Neuronal stem cell (in vitro differentiated cells): ENCODE data around the gene KRTAP9-3.
"Not testable (repeated sequence)": the region's sequence is repeated elsewhere in the genome, so short reads cannot be mapped to it uniquely, and the experiment has no call there.

ENCODE experiments used
- DNase-seq: peaks from one replicate; pipeline ENCODE4 v3.0.0-alpha.2; 2013; ENCODE audit warnings: low spot score
- H2AFZ ChIP-seq: one replicate; pipeline ENCODE4 v1.6.1; 2013; ENCODE audit warnings: mild to moderate bottlenecking, low read length, inconsistent platforms
- H2AK5ac ChIP-seq: 2 replicates; pipeline ENCODE4 v1.6.1; 2013; ENCODE audit warnings: low read depth, mild to moderate bottlenecking, inconsistent platforms, low read length, moderate library complexity, mixed read lengths
- H2BK120ac ChIP-seq: 2 replicates; pipeline ENCODE4 v1.6.1; 2013; ENCODE audit warnings: low read depth, mild to moderate bottlenecking, inconsistent platforms, low read length, moderate library complexity, mixed read lengths
- H2BK12ac ChIP-seq: one replicate; pipeline ENCODE4 v1.6.1; 2013; ENCODE audit warnings: low read length, inconsistent platforms
- H2BK15ac ChIP-seq: 2 replicates; pipeline ENCODE4 v1.6.1; 2013; ENCODE audit warnings: mild to moderate bottlenecking, low read length, inconsistent platforms, mixed read lengths
- H2BK5ac ChIP-seq: one replicate; pipeline ENCODE4 v1.6.1; 2013; ENCODE audit warnings: inconsistent platforms, mild to moderate bottlenecking, low read length, moderate library complexity
- H3K14ac ChIP-seq: one replicate; pipeline ENCODE4 v1.6.1; 2013; ENCODE audit warnings: low read length, inconsistent platforms
- H3K18ac ChIP-seq: 2 replicates; pipeline ENCODE4 v1.6.1; 2013; ENCODE audit warnings: low read length, inconsistent platforms
- H3K23ac ChIP-seq: 2 replicates; pipeline ENCODE4 v1.6.1; 2013; ENCODE audit warnings: low read depth, mild to moderate bottlenecking, mixed read lengths, low read length, inconsistent platforms; ENCODE audit not compliant: poor library complexity
- H3K27ac ChIP-seq: replicated peaks from 3 replicates; pipeline ENCODE4 v1.5.1; 2013; ENCODE audit warnings: low read length, inconsistent platforms
- H3K27me3 ChIP-seq, 3 experiments: 2 replicates each; pipeline ENCODE4 v1.6.1; 2013; ENCODE audit warnings: low read length in 3 of 3, mild to moderate bottlenecking in 2 of 3, inconsistent platforms in 1 of 3, low read depth in 1 of 3, mixed read lengths in 1 of 3, moderate library complexity in 1 of 3; ENCODE audit not compliant: control insufficient read depth in 3 of 3, insufficient read depth in 3 of 3
- H3K36me3 ChIP-seq, 2 donors: replicated peaks in 1 of 2; 2 replicates each; pipeline ENCODE4 v1.6.1; 2013; ENCODE audit warnings: low read length in 2 of 2; ENCODE audit not compliant: control insufficient read depth in 2 of 2, insufficient read depth in 2 of 2
- H3K4ac ChIP-seq: 2 replicates; pipeline ENCODE4 v1.6.1; 2013; ENCODE audit warnings: inconsistent platforms, mild to moderate bottlenecking, low read length, moderate library complexity
- H3K4me1 ChIP-seq, 2 donors: 1 replicate in 1 of 2; 2 replicates in 1 of 2; pipeline ENCODE4 v1.6.1; 2013; ENCODE audit warnings: low read length in 2 of 2, low read depth in 1 of 2; ENCODE audit not compliant: control insufficient read depth in 2 of 2, insufficient read depth in 1 of 2
- H3K4me2 ChIP-seq: one replicate; pipeline ENCODE4 v1.6.1; 2013; ENCODE audit warnings: mild to moderate bottlenecking, low read length, inconsistent platforms; ENCODE audit not compliant: insufficient read depth, poor library complexity, severe bottlenecking
- H3K4me3 ChIP-seq, 2 donors: 2 replicates each; pipeline ENCODE4 v1.5.1; 2013; ENCODE audit warnings: low read length in 2 of 2, mild to moderate bottlenecking in 2 of 2, inconsistent platforms in 1 of 2, moderate library complexity in 1 of 2
- H3K79me1 ChIP-seq: one replicate; pipeline ENCODE4 v1.6.1; 2013; ENCODE audit warnings: low read depth, mild to moderate bottlenecking, inconsistent platforms, low read length, moderate library complexity
- H3K9ac ChIP-seq: one replicate; pipeline ENCODE4 v1.6.1; 2013; ENCODE audit warnings: mild to moderate bottlenecking, low read depth, low read length, inconsistent platforms; ENCODE audit not compliant: poor library complexity
- H3K9me3 ChIP-seq, 2 donors: replicated peaks in 1 of 2; 2 replicates each; pipeline versions ENCODE3 to v1.6.1; 2013; ENCODE audit warnings: low read length in 2 of 2, mild to moderate bottlenecking in 2 of 2, inconsistent platforms in 1 of 2, low read depth in 1 of 2, mixed read lengths in 1 of 2, moderate library complexity in 1 of 2; ENCODE audit not compliant: control insufficient read depth in 2 of 2, insufficient read depth in 1 of 2
- H4K8ac ChIP-seq: one replicate; pipeline ENCODE4 v1.6.1; 2013; ENCODE audit warnings: low read depth, mild to moderate bottlenecking, inconsistent platforms, low read length, moderate library complexity
- H4K91ac ChIP-seq: one replicate; pipeline ENCODE4 v1.6.1; 2013; ENCODE audit warnings: low read length, low read depth, mild to moderate bottlenecking, inconsistent platforms; ENCODE audit not compliant: poor library complexity
- WGBS, 2 donors: extraction: QIAGEN DNeasy Blood & Tissue Kit; methylation state at CpG; one replicate each; pipeline ENCODE4 v1.1.7; 2013; ENCODE audit warnings: missing lambda C conversion rate in 2 of 2, mixed read lengths in 1 of 2; ENCODE audit not compliant: insufficient read length in 2 of 2, insufficient replicate concordance in 1 of 2; ENCODE audit errors: extremely low coverage in 2 of 2; 5-methylcytosine and 5-hydroxymethylcytosine counted together

KRTAP9-3 gene

GRCh38 chr17:41189837-41190318, 42.4 kb upstream of the KRTAP9-3 start, which contains the start of gene KRTAP9-1:
Gene KRTAP9-1, plus strand, starts transcription at chr17:41189887. Its CDS starts 0 bp downstream, at chr17:41189887.
- not testable (repeated sequence) for H2BK12ac ChIP-seq

GRCh38 chr17:41190328-41190727, 41.9 kb upstream of the KRTAP9-3 start:
- H2BK15ac ChIP-seq, result peak overlapping the region; percentile 51
- H3K4ac ChIP-seq, result no peak overlapping the region
- no peak overlapping the region for H2AFZ ChIP-seq
- no peak overlapping the region for H2BK12ac ChIP-seq
- H3K18ac ChIP-seq, result peak overlapping the region; percentile 61
- no peak overlapping the region for H2BK5ac ChIP-seq
- H3K4me2 ChIP-seq, result no peak overlapping the region
- H3K27me3 ChIP-seq, result no peaks in the 10 kb centered on the region
- H3K27ac ChIP-seq, result no peak overlapping the region
- H3K9me3 ChIP-seq, result no peaks in the 10 kb centered on the region
- H3K14ac ChIP-seq, result peak overlapping the region; percentile 82
- H3K23ac ChIP-seq, result peak overlapping the region; percentile 69
- no peaks in the 10 kb centered on the region for H3K79me1 ChIP-seq
- no peak for DNase-seq
- peak overlapping the region; percentile 2 for H3K9ac ChIP-seq
- no CpG with 5 or more reads among the region's 3 CpGs for WGBS, 2 donors
- no peak overlapping the region for H4K8ac ChIP-seq
- no peaks in the 10 kb centered on the region for H3K36me3 ChIP-seq
- H3K4me3 ChIP-seq, result peak overlapping the region in 1 of 2 donors; percentile 64
- H4K91ac ChIP-seq, result no peak overlapping the region
- peaks cover 0 to 2% of the 10 kb centered on the region in 2 donors for H3K4me1 ChIP-seq
- peak overlapping the region; percentile 71 for H2AK5ac ChIP-seq
- no peak overlapping the region for H2BK120ac ChIP-seq

More at GRCh38 chr17:41189837-41190318, 42.4 kb upstream of the KRTAP9-3 start, which contains the start of gene KRTAP9-1:
- H2AFZ ChIP-seq, H2BK120ac ChIP-seq, H3K4me2 ChIP-seq, H3K27me3 ChIP-seq, H2BK5ac ChIP-seq, H4K91ac ChIP-seq, DNase-seq, H3K79me1 ChIP-seq, H3K36me3 ChIP-seq, H3K9me3 ChIP-seq, H3K4me1 ChIP-seq, H3K4ac ChIP-seq, H3K27ac ChIP-seq, H4K8ac ChIP-seq: not testable (repeated sequence)
- Histone ChIP-seq H2AK5ac (peak within 1 kb of the TSS; percentile 71), H3K9ac (peak within 1 kb of the TSS; percentile 2), H3K18ac (peak within 1 kb of the TSS; percentile 61), H2BK15ac (peak within 1 kb of the TSS; percentile 51), H3K14ac (peak within 1 kb of the TSS; percentile 82), H3K23ac (peak within 1 kb of the TSS; percentile 69), H3K4me3 (peak within 1 kb of the TSS in 1 of 2 donors; percentile 64)
- no CpG with 5 or more reads among the region's 1 CpG for WGBS, 2 donors

- no peak overlapping the region for H3K18ac ChIP-seq
- H2AFZ ChIP-seq, result no peak overlapping the region
- H4K8ac ChIP-seq, result no peak overlapping the region
- no peak overlapping the region for H3K4me2 ChIP-seq
- H2BK120ac ChIP-seq, result no peak overlapping the region
- H2BK12ac ChIP-seq, result no peak overlapping the region
- H2BK5ac ChIP-seq, result no peak overlapping the region
- H2AK5ac ChIP-seq, result no peak overlapping the region
- no peaks in the 10 kb centered on the region for H3K9me3 ChIP-seq
- no peak overlapping the region for H3K9ac ChIP-seq
- no peak overlapping the region for H3K27ac ChIP-seq
- no peak overlapping the region for H3K4ac ChIP-seq
- no CpG with 5 or more reads among the region's 1 CpG for WGBS, 2 donors
- no peaks in the 10 kb centered on the region for H3K27me3 ChIP-seq
- no peak overlapping the region for H2BK15ac ChIP-seq
- H3K14ac ChIP-seq, result no peak overlapping the region
- no peak overlapping the region for H4K91ac ChIP-seq
- no peaks in the 10 kb centered on the region for H3K36me3 ChIP-seq
- H3K4me3 ChIP-seq, result no peak overlapping the region
- H3K79me1 ChIP-seq, result no peaks in the 10 kb centered on the region
- no peak for DNase-seq
- no peak overlapping the region for H3K23ac ChIP-seq
- no peaks in the 10 kb centered on the region for H3K4me1 ChIP-seq
Measured at GRCh38 chr17:41196068-41196467, 36.2 kb upstream of the KRTAP9-3 start.

- no peak overlapping the region for H3K4ac ChIP-seq
- no peak overlapping the region for H3K27ac ChIP-seq
- H3K4me3 ChIP-seq, result no peak overlapping the region
- H3K4me1 ChIP-seq, result no peaks in the 10 kb centered on the region
- H2BK5ac ChIP-seq, result no peak overlapping the region
- H2AFZ ChIP-seq, result no peak overlapping the region
- H3K9ac ChIP-seq, result no peak overlapping the region
- no peaks in the 10 kb centered on the region for H3K9me3 ChIP-seq
- no peak overlapping the region for H2AK5ac ChIP-seq
- no peak overlapping the region for H3K14ac ChIP-seq
- H4K91ac ChIP-seq, result no peak overlapping the region
- H3K18ac ChIP-seq, result no peak overlapping the region
- H3K23ac ChIP-seq, result no peak overlapping the region
- WGBS, 2 donors, result no CpG with 5 or more reads among the region's 5 CpGs
- no peak overlapping the region for H2BK15ac ChIP-seq
- H3K79me1 ChIP-seq, result no peaks in the 10 kb centered on the region
- no peak for DNase-seq
- H3K36me3 ChIP-seq, result no peaks in the 10 kb centered on the region
- no peak overlapping the region for H3K4me2 ChIP-seq
- H2BK12ac ChIP-seq, result no peak overlapping the region
- no peak overlapping the region for H4K8ac ChIP-seq
- no peaks in the 10 kb centered on the region for H3K27me3 ChIP-seq
- H2BK120ac ChIP-seq, result no peak overlapping the region
Measured at GRCh38 chr17:41199421-41200078, 32.7 kb upstream of the KRTAP9-3 start.
